Stimulated activated CD4-positive, alpha-beta T cell treated with anti-CD3 and anti-CD28 coated beads, TNF-alpha, amount 100 ng/mL, for 24 hours (primary cell): ENCODE data around the gene CACNB3.
"Not testable (repeated sequence)": the region's sequence is repeated elsewhere in the genome, so short reads cannot be mapped to it uniquely, and the experiment has no call there.

Experiments used
- DNase-seq, 3 experiments: peaks; one replicate each; pipeline ENCODE4 v3.0.0-alpha.2; 2020; ENCODE audit warnings: low read depth in 3 of 3

Gene CACNB3

DNA sequence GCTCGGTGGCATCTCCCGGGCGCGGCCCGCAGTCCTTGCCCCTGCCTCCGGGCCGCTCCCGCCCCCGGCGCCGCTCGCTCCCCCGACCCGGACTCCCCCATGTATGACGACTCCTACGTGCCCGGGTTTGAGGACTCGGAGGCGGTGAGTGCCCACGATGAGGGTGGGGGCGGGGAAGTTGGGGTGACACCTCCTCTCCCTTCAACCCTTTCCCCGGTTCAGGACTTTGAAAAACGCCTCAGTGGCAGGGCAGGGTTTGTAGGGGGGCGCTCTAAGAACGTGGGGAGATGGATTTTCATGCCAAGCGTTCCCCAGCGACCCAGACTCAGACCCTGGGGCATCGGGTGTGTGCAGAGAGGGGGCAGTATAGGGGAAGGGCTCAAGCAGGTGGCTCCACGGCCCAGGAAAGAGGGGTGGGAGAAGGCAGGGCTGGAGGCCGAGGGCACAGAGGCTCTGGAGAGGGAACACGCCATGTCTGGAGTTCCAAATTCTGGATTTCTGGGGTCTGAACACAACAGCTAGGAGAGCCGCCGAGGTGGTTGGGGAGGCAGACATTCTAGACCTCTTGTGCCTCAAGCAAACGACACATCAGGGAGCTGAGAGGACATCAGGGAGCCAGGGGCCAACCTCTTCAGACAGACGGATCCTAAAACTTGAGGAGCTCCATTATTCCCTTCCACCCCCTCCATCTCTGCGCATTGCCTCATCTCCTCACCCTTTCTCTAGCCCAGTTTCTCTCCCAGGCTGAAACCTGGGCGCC is 715 bp downstream of the CACNB3 start:
- no peak for DNase-seq

DNA sequence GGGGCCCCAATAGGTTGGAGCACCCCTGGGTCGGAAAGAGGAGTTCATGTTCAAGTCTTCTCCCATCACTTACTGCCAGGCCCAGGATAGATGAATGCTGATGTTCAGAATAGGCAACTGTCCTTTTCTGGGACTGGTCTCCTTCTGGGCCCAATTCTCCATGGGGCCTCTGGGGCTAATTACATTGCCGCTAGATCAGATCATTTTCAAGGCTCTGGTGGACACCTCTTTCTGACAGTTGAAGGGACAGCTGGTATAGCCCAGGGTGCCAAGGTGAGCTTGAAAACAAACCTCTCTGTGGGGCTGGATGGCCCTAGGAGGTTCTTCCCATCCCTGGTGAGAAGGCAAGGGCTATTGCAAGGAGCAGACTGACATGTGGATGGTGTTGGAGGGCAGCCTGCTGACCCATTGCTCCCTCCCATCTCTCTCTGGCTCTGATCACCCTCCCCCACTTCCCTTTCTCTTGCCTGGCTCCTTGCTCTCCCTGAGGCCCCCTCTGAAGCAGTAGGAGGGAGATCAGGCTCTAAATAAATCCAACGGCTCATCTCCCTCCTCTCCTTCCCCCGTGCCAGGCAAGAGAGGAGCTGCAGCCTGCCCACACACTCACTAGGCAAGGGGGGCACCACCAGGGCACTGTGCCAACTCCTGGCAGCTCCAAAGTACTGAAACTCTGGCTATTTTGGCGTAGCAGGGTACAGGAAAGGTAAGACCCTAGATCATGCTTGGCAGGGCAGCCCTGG is 1.9 kb downstream of the CACNB3 start:
- DNase-seq: no peak

DNA sequence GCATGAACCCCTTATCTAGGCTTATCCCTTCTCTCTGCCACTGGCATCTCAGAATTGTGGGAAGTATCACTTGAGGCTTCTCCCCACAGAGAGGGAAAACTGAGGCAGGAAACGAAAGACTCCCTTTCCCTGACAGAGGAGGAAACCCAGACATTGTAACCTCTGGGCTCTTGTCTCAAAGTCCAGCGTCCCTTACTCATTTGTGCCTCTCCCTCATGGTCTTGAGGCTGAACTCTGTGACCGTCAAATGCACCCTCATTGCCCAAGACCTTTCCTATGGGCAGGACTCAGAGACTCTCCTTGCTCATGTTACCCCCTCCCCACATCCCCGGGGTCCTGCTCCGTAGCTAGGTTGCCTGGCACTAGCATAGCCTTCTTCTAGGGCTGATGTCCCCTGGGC is 3.8 kb downstream of the CACNB3 start:
- no peak for DNase-seq

DNA sequence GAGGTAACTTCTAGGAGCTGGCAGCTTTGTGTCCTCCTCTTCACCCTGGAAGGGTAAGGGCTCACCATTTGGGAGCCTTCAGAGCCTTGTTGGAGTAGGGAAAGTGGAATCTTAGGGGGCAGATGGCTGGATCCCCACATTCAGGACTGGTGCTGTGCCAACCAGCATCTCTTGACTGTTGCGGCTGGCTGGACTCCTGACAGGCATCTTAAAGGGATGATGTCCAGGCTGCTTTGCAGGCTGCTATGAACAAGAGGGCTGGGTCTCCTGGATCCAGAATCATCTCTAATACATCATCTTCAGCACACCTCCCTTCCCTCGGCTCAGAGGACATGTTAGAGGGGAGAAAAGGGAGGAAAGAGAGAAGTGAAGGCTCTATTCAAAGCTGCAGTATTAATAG is 4.4 kb downstream of the CACNB3 start:
- no peak for DNase-seq

DNA sequence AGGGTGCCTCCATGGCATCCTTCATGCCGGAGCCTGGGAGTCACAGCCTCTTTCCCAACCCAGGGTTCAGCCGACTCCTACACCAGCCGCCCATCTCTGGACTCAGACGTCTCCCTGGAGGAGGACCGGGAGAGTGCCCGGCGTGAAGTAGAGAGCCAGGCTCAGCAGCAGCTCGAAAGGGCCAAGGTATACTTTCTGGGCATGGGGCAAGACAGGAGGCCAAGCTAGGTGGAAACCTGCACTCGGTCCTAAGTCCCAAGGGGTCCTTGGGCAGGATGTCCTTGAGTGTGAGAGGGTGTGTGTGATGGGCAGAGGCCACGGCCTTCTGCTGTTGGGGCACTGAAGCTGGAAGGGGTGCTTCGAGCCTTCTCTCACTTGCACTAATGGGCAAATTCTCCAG is 5.0 kb downstream of the CACNB3 start:
- DNase-seq: no peak

DNA sequence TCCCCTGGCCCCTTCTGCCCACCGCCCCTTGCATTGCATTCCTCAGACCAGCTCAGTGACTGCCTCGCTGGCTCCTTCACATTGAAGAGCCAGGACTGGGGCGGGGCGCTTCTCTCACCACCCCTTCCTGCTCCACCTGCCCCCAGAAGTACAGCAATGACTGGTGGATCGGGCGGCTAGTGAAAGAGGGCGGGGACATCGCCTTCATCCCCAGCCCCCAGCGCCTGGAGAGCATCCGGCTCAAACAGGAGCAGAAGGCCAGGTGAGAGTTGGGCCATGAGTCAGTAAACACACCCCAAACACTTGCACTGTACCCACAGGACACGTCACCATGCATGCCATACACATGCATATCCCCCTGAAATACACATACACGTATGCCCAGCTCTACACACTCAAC is 5.8 kb downstream of the CACNB3 start:
- DNase-seq: no peak

DNA sequence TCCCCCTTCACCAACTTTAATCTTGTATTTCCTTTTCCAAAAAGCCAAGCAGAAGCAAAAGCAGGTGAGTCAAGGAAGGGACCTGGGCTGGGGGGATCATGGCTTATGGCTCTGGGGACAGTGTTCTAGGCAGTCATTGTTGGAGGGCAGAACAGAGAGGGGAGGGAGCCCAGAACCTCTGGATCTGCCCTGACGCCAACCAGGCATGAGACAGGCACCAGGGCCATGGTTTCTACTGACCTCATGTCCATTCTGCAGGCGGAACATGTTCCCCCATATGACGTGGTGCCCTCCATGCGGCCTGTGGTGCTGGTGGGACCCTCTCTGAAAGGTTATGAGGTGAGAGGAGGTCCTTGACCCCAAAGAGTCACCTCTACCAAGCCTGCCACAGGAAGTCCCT is 6.6 kb downstream of the CACNB3 start:
- DNase-seq: no peak

DNA sequence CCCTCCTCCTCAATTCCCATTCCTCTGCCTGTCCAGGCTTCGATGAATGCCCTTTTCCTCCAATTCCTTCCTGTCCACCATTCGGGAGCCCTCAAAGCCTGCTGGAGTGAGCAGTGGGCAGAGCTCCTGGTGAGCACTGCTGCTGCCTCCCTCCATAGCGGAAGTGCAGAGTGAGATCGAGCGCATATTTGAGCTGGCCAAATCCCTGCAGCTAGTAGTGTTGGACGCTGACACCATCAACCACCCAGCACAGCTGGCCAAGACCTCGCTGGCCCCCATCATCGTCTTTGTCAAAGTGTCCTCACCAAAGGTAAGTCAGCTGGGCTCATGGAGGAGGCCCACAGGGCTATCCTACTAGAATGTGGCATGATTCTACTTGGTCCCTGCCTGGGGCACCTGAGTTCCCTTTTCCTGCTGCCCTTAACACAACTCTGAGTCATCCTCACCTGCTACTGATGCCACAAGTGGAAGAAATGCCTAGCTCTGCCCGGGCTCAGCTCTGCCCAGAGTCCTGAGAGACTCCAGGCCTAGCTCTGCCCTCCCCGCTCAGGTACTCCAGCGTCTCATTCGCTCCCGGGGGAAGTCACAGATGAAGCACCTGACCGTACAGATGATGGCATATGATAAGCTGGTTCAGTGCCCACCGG is 8.0 kb downstream of the CACNB3 start:
- DNase-seq: no peak

DNA sequence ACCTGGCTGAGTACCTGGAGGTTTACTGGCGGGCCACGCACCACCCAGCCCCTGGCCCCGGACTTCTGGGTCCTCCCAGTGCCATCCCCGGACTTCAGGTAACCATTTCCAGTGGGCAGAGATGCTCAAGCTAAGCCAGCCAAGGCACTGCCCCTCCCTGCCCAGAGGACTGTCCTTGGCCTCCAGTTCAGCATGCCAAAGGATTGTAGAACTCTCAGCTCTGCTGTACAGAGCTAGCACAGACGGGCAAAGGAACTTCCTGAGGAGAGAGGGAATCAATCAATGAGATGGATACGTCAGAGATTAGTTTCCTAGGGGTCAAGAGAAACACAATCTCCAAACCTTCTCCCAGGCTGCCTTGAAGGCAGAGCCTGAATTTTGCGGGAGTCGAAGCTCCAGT is 8.7 kb downstream of the CACNB3 start:
- DNase-seq: no peak

DNA sequence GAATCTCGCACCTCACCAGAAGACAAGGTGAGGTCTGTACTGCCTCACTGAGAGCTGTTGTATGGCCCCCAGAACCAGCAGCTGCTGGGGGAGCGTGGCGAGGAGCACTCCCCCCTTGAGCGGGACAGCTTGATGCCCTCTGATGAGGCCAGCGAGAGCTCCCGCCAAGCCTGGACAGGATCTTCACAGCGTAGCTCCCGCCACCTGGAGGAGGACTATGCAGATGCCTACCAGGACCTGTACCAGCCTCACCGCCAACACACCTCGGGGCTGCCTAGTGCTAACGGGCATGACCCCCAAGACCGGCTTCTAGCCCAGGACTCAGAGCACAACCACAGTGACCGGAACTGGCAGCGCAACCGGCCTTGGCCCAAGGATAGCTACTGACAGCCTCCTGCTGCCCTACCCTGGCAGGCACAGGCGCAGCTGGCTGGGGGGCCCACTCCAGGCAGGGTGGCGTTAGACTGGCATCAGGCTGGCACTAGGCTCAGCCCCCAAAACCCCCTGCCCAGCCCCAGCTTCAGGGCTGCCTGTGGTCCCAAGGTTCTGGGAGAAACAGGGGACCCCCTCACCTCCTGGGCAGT is 9.3 kb downstream of the CACNB3 start:
- DNase-seq: no peak

DNA sequence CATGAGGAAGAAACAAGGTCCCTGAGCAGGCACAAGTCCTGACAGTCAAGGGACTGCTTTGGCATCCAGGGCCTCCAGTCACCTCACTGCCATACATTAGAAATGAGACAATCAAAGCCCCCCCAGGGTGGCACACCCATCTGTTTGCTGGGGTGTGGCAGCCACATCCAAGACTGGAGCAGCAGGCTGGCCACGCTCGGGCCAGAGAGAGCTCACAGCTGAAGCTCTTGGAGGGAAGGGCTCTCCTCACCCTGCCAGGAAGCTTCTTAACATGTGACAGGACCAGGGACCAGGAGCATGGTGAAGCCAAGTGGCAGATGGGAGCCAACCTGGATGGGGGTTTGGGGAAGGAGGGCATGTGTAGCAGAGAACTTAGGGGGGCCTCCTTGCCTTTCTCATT is 10.0 kb downstream of the CACNB3 start:
- DNase-seq: no peak

DNA sequence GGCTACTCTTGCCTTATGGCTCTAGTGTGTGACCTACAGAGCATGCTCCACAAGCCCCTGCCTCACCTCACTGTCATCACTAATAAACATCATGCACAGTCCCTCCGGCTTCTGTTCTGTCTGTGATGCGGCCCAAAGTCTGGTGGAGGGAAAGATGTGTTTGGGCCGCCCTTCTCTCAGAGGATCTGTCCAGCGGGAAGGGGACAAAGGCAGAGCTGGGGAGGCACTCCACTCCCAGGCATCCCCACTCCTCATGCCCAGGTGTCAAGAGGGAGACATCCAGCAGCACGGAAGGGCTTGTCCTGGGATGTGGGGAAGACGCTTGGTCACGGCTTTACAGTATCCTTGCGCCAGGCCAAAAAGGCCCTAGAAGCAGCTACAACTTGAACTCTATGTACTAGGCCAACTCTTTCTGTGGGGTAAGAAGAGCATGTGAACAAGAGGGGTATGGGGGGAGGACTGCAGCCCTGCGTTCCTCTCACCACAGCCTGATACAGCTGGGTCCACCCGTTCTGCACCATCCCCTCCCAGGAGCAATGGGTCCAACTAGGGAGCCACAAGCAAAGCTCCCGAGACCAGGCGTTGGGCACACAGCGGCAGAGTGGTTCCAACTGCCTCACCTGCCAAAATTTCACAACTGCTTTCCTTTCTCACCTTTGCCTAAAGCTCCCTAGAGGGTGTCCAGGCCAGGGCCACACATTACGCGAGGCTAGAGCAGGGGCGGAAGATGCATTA is 10.7 kb downstream of the CACNB3 start:
- no peak for DNase-seq

DNA sequence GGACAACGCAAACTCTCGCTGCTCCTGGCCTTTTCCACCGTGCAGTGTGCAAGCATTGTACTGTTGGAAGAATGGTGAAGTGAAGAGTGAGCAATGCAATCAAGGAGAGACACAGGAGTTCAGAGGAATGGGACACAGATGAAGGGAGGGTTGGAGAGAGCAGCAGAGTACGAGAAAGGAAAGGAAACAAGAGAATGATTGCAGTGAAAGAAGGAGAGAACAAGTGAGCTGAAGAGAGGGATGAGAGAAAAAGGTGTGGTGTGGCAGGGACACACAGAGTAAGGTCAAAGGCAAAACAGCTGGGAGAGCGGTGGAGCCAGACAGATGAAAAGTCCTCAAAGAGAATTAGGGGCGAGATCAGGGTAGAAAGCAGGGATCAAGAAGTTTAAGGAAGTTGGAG is 13.0 kb downstream of the CACNB3 start:
- DNase-seq: no peak

DNA sequence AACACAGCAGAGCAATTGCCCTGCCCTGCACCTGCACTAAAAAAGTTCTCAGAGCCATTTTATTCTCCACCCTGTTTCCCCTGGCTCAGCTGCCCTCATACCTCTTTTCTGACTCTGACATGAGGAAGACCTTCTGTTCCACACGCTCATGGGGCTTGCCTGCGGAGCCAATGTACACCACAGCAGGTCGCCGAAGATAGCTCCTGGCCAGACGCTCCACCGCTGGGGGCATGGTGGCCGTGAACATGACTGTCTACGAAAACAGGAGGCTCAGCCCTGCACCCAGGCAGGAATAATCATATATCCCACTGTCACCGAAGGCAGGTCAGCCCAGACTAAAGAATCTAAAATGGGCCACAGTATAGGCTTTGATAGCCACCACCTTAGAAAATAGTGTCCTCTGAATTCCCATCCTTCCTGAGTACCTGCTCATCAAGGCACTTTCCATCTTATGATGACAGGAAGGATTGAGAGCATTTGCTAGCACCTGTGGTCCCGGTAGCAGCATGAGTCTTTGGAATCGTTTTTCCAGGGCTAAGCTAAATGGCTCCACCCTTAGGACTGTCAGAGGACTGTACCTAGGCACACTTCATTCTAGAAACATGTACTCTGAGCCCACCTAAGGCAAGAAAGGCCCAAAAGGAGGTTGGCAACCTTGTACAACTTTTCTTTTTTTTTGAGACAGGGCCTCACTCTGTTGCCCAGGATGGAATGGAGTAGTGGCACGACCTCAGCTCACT is 14.2 kb downstream of the CACNB3 start:
- DNase-seq: no peak

DNA sequence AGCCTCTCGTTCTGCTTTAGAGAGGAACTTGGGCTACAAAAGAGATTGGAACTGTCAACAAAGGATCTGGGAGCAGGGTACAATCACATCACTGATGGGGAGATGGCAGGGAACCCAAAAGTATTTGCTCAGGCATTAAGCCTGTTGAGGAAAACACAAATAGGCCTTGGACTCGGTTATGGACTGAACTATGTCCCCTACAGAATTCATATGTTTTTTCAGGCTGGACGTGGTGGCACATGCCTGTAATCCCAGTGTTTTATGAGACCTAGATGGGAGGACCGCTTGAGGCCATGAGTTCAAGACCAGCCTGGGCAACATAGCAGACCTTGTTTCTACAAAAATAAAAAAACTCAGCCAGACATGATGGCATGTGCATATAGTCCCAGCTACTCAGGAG is 19.8 kb downstream of the CACNB3 start:
- DNase-seq: no peak

DNA sequence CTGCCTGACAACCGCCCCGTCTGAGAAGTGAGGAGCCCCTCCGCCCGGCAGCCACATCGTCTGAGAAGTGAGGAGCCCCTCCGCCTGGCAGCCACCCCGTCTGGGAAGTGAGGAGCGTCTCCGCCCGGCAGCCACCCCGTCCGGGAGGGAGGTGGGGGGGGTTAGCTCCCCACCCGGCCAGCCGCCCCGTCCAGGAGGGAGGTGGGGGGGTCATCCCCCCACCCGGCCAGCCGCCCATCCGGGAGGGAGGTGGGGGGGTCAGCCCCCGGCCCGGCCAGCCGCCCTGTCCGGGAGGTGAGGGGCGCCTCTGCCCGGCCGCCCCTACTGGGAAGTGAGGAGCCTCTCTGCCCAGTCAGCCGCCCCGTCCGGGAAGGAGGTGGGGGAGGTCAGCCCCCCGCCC is 23.7 kb downstream of the CACNB3 start:
- not testable (repeated sequence) for DNase-seq

DNA sequence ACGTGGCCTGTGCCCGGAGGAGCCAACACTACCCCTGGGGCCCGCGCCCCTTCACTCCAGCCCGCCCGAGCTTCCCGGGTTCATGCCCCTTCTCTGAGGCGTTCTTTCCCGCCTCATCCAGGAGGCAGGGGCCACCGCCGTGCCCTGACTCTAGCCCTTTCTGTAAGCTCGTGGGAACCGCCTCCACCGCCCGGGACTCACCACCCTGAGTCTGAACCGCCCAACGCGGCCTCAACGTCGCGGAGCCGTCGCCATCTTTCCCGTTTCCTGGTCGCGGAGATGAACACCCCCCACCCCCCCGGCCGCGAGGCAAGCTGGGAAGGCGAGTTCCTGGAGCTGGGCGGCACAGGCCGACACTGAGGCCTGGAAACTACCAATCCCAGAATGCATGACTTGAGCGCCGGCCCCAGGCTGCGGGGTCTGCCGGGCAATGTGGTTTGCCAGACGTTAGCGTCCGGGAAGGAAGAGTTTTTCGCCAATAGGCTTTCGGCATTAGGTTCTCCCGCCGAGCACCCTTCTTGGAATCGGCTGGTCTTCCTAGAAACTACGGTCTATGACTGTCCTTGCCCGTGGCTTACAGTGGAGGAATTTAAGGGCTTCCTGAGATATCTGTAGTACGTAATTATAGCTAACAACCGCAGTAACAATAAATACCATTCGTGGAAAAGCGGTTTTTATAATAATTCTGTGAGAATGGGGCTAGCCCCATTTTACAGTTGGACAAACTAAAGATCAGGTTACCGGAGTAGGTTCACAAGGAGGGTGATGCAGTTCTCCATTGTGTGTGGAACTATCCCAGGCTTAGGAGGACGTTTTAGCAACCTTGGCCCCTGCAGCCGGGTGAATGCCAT is 33.8 kb downstream of the CACNB3 start, which contains the start of gene DDX23:
Gene DDX23, minus strand, starts transcription at position 281 of the 851 bp plus-strand sequence. CDS start 6,381 bp downstream, outside the sequence.
- peak; percentile 77 to 91 (median 84) for DNase-seq

DNA sequence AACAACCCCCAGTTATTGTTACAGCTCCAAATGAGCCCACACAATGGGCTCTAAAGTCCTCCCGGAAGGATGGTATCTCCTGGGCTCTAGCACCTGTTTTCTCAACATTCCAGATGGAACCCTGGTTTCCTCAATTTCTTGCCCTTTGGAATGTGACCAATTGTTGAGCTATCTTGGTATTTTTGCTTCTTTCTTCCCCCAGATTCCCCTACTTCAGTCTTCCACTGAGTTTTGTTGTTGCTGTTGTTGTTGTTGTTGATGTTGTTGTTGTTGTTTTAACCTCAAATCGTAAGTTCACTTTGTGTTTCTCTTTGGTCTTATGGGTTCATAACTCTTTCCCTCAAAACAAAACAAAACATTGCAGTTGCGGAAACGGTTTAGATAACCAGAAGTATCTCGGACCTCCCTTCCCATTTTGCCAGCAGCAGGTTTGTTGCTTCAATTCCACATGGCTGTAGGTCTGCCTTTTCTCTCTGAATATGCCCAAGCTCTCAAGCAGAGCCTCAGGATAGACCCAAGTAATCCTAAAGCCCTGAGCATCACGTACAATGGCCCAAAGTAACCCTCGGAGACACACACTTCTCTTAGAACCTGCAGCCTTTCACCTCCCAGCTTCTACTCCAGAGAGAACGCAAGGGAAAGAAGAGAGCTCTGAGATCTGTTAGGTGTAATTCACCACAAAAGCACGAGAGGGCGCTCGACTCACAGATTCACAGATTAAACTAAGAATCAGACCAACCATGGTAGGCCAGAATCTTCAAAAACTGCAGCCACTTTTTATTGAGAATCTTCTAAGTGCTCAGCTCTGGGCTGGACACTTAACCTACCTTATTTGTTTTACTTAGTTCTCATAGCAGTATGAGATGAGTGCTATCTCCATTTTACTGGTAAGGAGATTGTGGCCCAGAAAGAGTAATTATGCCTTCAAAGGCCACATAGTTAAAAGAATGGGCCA is 34.7 kb downstream of the CACNB3 start:
- DNase-seq: peak; percentile 81 to 87 (median 82)

DNA sequence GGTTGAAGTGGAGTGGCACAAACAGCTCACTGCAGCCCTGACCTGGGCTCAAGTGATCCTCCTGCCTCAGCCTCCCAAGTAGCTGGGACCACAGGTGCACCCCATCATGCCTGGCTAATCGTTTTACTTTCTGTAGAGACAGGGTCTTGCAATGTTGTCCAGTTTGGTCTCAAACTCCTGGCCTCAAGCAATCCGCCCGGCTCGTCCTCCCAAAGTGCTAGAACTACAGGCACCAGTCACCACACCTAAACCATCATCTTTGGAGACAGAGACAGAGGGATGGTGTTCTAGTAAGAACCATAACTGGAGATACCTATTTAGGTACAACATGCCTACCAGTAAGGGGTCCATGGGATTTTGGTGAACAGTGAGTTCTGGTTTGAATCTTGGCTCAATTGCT is 36.2 kb downstream of the CACNB3 start:
- no peak for DNase-seq
